ENCODE data around the gene RYR1.
"Not testable (repeated sequence)": the region's sequence is repeated elsewhere in the genome, so short reads cannot be mapped to it uniquely, and the experiment has no call there.

Gene RYR1

GRCh38 chr19:38538793-38539528 lies 105.5 kb downstream of the RYR1 start:
- no peak for DNase-seq (ENCODE audit: low read depth)

GRCh38 chr19:38539751-38540150 lies 106.3 kb downstream of the RYR1 start:
- no peak for DNase-seq (ENCODE audit: low read depth)

GRCh38 chr19:38542040-38542439 lies 108.5 kb downstream of the RYR1 start:
- no peak for DNase-seq (ENCODE audit: low read depth)

GRCh38 chr19:38543286-38543806 lies 109.9 kb downstream of the RYR1 start:
- DNase-seq (ENCODE audit: low read depth), result no peak

DNA sequence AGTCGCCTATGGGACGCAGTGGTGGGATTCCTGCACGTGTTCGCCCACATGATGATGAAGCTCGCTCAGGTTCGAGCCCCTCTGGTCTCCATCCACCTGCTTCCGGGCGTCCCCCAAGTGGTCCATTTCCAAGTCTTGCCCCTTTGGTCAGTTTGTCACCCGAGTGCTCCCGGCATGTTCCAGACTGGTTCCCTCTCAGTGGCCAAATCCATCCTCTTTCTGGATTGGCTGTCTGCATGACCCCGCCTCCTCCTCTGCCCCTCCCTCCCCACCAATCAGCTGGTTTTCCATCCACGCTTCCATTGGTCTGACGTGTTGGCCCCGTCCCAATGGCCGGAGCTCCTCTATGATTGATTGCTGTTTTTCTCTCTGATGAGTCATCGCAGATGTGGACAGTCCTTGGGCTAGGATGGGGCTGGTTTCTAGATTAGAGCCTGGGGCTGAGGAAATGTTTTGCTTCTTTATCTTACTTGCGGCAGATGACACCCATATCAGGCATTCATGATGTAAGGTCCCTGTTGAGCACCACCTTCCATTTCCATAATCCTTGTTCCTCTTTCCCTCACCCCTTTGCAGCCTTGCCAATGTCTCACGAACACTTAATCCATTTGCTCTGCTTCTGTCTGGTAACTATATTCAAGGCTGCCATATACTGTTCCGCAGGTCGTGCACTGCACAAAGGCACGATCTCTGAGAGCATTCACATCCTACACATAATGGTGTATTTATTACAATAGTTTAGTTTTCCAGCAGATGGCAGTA lies 110.5 kb downstream of the RYR1 start:
- DNase-seq (ENCODE audit: low read depth), result peak; percentile 32

- no peak for DNase-seq (ENCODE audit: low read depth)
Observed at GRCh38 chr19:38544569-38545315, 111.3 kb downstream of the RYR1 start.

GRCh38 chr19:38545596-38545995 lies 112.1 kb downstream of the RYR1 start:
- peak; percentile 10 for DNase-seq (ENCODE audit: low read depth)

DNA sequence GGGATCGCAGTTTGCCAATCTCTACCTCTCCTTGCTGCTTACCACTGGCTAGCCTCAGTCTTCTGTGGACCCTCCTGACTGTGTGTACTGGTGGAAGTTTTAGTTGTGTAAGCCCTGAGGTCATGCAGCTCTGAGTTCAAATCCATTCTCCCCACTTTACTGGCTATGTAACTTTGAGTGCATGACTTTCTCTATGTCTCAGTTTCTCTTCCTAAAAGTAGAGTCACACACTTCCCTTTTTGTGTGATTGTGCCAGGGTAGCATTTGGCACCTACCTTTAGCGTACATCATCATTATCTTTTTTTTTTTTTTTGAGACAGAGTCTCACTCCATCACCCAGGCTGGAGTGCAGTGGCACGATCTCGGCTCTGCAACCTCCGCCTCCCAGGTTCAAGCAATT lies 113.9 kb downstream of the RYR1 start:
- no peak for DNase-seq (ENCODE audit: low read depth)

DNA sequence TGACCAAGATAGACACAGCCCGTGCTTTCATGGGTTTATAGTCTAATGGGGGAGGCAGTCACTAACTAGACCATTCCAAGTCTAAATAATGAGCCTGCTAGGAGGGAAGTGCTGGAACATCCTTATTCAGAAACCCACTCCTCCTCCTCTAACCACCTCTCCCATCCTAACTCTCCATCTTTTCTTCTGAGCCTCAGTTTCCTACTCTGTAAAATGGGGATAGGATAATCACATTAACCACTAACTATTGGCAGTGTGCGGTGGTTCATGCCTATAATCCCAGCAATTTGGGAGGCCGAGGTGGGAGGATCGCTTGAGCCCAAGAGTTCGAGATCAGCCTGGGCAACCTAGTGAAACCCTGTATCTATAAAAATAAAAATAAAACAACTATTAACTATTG lies 115.6 kb downstream of the RYR1 start:
- DNase-seq (ENCODE audit: low read depth), result no peak

- no peak for DNase-seq (ENCODE audit: low read depth)
Observed at GRCh38 chr19:38549942-38550341, 116.5 kb downstream of the RYR1 start.

GRCh38 chr19:38550376-38550775 lies 116.9 kb downstream of the RYR1 start:
- no peak for DNase-seq (ENCODE audit: low read depth)

DNA sequence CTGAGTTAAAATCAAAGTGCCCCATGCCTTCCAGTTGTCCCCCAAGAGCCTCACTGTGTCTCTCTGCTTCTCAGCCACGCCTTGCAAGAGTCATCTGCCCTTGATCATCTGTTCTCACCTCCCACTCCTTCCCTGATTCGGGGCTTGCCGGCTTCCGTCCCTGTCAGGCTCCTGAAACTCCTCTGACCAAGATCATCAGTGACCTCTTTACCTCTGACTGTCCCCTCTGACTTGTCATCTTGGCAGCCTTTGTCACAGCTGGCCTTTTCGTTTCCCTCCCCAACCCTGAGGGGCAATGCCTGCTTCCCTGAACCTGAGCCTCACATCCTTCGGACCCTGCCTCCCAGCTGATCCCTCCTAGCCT lies 117.9 kb downstream of the RYR1 start:
- DNase-seq (ENCODE audit: low read depth), result no peak

DNA sequence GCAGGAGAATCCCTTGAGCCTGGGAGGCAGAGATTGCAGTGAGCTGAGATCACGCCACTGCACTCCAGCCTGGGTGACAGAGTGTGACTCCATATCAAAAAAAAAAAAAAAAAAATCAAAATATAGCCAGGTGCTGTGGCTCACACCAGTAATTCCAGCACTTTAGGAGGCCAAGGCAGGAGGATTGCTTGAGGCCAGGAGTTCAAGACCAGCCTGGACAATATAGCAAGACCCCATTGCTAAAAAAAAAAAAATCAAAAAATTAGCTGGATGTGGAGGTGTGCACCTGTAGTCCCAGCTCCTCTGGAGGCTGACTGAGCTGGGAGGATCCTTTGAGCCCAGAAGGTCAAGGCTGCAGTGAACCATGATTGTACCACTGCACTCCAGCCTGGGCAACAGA lies 119.7 kb downstream of the RYR1 start:
- not testable (repeated sequence) for DNase-seq (ENCODE audit: low read depth)

- DNase-seq (ENCODE audit: low read depth), result no peak
Observed at GRCh38 chr19:38554676-38555141, 121.2 kb downstream of the RYR1 start.

- no peak for DNase-seq (ENCODE audit: low read depth)
Observed at GRCh38 chr19:38555200-38555599, 121.7 kb downstream of the RYR1 start.

GRCh38 chr19:38556521-38557174 lies 123.2 kb downstream of the RYR1 start:
- no peak for DNase-seq (ENCODE audit: low read depth)

DNA sequence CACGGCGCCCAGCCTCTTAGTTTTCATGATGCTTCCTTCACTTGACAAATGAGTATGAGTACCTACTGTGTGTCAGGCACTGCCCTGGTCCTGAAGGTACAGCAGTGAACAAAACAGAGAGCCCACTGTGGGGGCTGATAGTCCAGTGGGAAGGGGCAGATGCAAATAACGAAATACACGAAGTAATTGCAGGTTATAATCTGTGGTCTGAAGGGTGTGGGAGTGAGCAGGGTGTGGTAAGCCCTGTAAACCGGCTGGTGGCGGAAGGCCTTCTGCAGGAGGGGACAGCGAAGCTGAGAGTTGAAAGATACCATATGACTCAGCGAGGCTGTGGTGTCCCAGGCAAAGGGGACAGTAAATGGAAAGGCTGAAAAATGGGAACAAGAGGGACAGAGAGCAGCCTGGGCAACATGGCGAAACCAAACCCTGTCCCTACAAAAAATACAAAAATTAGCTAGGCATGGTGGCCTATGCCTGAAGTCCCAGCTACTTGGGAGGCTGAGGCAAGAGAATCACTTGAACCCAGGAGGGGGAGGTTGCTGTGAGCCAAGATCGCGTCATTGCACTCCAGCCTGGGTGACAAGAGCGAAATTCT lies 123.8 kb downstream of the RYR1 start:
- no peak for DNase-seq (ENCODE audit: low read depth)

DNA sequence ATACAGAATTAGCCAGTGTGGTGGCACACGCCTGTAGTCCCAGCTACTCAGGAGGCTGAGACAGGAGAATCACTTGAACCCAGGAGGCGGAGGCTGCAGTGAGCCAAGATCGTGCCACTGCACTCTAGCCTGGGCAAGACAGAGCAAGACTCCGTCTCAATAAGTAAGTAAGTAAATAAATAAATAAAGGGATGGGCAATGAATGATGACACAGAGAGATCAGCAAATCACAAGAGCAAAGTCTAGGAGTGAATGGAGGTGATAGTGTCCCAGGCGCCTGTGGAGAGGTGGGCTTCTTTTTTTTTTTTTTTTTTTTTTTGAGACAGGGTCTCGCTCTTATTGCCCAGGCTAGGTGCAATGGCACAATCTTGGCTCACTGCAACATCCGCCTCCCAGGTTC lies 125.4 kb downstream of the RYR1 start:
- DNase-seq (ENCODE audit: low read depth), result not testable (repeated sequence)

DNA sequence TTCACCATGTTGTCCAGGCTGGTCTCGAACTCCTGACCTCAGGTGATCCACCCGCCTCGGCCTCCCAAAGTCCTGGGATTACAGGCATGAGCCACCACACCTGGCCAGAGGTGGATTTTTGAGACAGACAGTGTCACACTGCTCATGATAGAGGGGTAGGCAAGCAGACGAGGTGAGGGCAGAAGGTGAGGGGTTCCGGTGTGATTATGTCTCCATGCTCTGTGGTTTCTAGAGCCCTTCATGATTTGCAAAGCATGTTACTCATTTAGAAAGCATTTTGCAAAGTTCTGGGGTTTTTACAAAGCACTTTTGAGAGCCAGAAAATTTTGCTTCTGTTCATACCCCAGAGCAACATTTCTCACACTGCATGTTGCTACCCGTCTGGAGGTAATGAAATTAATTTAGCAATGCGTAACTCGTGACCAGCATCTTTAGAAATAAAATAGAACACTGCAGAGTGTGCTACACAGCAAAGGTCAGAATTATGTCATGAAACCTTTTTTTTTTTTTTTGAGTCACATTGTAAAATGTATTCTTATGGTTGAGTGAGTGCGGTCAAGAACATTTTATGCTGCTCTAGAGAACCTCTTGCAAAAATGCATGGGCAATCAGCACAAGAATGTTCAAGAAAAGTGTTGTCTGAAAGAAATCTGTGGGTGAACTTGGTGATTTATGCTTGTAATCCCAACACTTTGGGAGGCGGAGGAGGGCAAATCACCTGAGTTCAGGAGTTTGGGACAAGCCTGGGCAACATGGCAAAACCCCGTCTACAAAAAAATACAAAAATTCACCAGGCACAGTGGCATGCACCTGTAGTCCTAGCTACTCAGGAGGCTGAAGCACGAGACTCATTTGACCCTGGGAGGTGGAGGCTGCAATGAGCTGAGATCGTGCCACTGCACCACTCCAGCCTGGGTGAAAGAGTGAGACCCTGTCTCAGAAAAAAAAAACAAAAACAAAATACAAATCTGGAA lies 126.2 kb downstream of the RYR1 start:
- no peak for DNase-seq (ENCODE audit: low read depth)

- no peak for DNase-seq (ENCODE audit: low read depth)
Observed at GRCh38 chr19:38561053-38561606, 127.6 kb downstream of the RYR1 start.
